SH-SY5Y (cell line): ENCODE results near the gene LAMTOR4.
A peak's percentile ranks its signal among the peaks of the same experiment; 100 is the strongest.

Source experiments
- GATA2 ChIP-seq: IDR thresholded peaks from 2 replicates; pipeline ENCODE4 v1.6.1; 2011; ENCODE audit warnings: mild to moderate bottlenecking, low read depth, low read length
- GATA3 ChIP-seq: IDR thresholded peaks from 2 replicates; pipeline ENCODE4 v1.6.1; 2011; ENCODE audit warnings: low read depth, mild to moderate bottlenecking, low read length, moderate library complexity

The LAMTOR4 gene

DNA sequence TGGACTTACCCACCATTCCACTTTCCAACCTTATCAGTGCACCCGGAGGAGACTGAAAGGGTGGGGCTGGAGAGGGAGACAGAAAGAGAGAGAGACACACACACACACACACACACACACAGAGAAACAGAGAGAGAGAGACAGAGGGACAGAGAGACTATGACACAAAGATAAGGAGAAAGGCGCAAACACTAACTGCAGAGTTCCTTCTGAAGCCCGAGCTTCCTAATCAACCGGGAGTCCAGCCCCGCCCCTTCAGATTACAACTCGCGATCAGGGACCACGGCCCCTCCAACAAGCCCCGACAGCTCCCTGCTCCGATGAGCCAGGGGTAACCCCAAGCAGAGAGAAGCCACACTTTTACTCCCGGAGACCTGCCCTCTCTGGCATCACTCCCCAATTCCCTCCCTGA, 19.2 kb downstream of the LAMTOR4 start:
- no peak for TF ChIP-seq GATA3
- peak; percentile 43; the same call in 1 of the 2 replicates for TF ChIP-seq GATA2

DNA sequence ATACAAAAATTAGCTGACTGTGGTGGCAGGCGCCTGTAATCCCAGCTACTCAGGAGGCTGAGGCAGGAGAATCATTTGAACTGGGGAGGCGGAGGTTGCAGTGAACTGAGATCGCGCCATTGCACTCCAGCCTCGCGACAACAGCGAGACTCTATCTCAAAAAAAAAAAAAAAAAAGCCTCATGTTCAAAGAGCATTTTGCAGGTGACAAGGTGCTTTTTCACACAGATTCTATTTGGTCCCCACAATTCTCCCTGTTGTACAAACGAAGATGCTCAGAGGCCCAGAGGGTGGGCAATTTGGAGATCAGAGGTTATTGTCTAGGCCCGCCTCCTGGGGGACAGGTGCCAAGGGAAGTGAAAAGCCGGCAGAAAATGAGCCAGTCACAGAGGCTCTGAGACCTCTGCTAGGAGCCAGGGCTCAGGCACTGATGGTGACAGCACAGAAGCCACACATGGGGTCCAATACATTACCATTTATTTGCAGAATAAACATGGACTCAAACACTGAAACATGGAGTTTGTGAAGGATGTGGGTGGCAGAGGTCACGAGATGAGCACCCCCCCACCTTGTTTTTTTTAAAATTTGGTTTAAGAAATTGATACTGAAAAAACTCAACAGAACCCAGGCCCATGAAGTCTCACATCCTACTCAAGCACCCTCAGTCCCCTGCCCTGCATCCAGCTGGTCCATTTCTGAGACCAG, 20.6 kb downstream of the LAMTOR4 start:
- TF ChIP-seq GATA3 (no peak), GATA2 (no peak)

DNA sequence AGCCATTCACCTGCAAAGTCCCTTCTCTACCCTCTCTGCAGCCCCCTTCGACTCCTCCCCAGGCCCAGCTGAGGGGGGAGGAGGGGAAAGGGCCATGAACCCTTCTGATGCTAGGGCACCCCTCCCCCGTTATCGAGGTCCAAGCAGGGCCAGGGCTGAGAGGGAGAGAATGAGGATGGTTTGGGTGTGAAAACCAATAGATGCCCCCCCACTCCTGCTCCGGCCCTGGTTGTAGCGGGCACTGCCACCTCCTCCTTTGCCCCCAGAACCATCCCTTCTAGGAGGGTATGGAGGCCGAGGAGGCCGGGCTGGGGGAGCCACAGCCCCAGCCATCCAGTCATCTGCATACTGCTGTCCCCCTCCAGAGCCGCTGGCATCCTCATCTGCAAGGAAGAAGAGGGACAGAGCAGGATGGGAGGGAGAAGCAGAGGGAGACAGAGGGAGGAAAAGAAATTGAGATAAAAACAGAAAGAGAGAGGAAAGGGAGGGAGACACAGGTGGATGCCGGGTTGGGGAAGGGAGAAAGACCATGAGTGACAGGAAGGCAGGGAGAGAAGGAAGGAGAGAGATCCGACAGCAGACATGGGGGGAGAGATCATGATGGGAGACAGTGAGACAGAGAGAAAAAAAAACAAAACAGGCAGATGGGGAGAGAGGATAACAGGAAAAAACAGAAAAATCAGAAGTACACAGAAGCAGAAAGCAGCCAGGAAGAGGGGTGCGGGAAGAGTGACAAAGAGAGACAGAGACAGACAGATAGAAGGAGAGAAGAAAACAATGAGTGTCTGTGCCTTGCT, 21.6 kb downstream of the LAMTOR4 start:
- TF ChIP-seq GATA2 (no peak), GATA3 (no peak)

DNA sequence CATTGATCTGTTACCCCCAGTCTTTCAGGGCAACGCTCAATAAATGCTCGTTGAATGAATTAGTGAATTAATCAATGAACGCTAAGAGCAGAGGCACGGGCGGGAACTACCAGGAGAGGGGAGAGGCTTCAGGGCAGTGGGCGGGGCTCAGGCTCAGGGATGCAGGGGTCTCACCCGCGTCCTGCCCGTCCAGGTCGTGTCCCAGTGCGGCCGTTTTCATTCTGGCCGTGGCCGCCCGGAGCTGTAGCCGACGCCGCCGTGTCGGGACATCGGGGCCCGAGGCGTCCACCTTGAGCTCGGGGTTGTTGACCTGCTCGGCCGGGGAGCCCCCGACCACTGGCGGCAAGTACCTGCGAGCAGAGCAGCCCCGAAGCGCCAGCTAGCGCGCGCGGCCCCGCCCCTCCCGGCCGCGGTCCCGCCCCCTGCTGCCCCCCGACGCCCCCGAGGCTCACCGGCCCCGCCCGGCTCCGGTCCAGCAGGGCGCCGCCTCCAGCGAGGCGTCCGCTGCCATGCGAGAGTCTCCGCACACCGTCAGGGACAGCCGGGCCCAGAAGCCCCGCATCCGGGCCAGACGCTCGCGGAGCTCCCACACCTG, 22.5 kb downstream of the LAMTOR4 start:
- no peak for TF ChIP-seq GATA3
- no peak for TF ChIP-seq GATA2

DNA sequence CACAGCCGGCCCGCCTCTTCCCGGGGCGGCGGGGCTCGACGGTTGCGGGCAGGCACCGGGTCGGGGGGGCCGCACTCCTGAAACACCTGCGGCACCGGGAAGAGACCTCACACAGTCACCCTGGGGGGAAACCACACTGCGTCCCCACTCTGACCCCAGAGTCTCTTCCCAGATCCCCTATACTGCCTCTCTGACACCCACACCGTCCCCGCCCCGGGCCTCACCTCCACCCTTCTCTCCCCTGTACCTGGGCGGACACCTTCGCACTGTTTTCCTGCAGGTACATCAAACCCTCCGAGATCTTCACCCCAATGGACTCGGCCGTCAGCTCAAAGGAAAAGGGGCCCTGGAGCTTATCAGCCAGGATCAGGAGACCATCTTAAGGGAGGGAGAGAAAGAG, 23.1 kb downstream of the LAMTOR4 start:
- no peak for TF ChIP-seq GATA3
- TF ChIP-seq GATA2 = no peak

DNA sequence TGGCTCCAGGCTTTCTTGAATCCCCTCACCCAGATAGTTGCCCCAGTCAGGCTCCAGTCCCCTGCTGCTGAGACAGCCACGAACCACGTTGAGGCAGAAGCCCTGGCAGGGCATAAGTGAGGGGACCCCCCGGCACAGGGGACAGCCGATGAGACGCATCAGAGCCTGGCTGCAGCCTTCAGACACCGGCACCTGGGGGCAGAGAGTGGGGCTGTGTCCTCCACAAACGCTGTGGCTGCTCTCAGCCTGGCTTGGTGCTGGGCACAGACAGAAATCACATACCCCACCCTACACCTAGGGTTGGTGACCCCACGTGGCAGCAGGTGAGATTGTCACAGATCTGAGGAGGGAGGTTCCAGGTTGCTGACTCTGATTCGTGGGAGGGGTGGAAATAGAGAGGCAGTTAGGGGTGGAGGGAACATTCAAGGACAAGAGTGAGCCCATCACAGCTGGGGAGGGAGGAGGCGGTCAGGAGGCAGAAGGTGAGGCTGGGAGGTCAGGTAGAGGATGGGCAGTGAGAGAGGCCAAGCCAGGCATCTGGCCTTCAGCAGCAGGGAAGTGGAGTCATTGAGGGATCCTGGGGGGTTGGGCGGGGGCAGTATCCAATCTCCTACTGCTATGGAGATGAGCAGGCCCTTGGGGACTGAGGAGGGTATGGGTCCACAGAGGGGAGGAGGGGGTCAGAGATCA, 25.2 kb downstream of the LAMTOR4 start:
- TF ChIP-seq GATA3 (no peak), GATA2 (no peak)

DNA sequence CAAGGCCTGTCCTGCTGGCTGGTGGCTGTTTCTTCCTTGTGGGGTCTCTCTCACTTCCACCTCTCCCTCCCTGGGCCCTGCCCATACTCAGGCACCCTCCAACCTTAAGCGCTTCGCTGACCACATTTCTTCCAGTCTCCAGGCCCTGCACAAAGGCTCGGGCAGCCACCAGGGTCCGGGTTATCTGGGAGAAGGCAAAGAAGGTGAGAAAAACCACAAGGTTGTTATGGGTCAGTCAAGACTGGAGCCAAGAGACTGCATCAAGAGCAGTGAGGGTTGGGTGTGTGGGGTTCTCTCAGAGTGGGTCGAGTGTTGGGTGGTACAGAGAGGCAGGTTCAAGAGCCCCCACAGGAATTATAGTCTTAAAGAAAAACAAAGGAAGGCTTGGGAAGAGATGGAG, 25.9 kb downstream of the LAMTOR4 start:
- TF ChIP-seq GATA2 = no peak
- TF ChIP-seq GATA3 = no peak

DNA sequence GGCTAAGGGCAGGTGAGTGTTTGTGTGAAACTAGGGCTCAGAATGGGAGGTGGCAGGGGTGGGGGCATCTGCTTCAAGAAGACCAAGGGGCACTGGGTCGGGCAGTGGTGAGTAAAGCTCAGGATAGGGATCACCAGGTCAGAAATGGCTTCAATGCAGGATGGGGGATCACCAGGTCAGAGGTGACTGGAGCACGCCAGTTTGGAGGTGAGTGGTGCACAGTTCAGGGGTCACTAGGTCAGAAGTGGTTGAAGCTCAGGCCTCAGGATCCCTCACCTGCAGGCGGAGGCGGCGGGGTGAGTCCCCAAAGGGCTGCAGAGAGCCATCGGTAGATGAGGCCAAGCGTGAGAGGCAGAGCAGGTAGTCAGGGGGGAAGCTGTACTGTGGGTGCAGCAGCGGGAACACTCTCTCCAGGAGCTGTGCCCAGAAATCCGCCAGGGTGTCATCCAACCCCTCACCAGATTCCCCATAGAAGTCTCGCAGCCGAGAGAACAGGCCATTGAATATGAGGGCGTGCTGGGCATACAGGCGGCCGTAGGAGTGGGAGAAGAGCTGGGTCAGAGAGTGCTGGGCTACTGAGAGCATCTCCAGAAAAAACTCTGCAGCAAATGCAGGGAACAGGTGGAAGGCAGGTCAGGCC, 26.7 kb downstream of the LAMTOR4 start:
- TF ChIP-seq GATA2 (no peak), GATA3 (no peak)

DNA sequence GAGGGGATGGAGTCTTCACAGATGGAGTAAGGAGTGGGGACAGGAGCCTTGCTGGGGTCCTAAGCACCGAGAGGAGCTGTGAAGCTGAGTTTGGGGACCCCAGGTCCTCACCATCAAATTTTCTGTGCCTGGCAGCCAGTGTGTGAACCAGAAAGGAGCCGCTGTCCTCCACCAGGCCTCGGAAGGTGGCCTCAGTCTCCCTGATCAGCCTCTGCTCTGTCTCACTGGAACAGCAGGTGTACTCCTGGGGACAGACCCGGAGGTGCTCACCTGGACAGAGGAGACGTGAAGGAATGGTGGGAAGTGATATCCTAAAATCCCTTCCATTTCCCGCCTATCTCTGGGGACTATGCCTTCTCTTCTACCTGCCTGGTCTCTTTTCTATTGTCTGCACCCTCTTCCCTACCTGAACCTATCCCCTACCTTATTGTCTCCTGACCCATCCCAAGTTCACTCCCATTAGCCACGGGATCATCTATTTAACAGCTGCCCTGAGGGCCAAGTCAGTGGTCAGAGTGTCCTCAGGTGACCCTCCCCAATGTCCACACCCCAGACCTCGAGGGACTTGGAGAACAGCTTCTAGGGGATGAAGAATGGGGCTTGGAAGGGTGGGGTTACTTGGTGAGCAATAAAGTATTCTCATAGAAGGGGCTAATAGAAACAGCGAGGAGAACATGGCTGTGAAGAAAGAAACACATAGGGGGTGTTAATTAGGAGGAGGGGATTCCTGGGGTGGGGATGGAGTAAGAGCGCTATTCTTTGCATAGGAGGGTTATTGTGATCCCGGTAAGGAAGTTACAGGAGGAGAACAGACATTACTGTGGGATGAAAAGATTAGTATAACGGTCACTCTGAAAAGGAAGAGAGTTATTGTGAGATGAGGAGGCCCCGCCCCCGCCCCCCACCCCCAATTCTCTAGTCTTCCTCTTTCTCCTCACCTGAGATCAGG, 27.7 kb downstream of the LAMTOR4 start:
- TF ChIP-seq GATA2 (no peak), GATA3 (no peak)

DNA sequence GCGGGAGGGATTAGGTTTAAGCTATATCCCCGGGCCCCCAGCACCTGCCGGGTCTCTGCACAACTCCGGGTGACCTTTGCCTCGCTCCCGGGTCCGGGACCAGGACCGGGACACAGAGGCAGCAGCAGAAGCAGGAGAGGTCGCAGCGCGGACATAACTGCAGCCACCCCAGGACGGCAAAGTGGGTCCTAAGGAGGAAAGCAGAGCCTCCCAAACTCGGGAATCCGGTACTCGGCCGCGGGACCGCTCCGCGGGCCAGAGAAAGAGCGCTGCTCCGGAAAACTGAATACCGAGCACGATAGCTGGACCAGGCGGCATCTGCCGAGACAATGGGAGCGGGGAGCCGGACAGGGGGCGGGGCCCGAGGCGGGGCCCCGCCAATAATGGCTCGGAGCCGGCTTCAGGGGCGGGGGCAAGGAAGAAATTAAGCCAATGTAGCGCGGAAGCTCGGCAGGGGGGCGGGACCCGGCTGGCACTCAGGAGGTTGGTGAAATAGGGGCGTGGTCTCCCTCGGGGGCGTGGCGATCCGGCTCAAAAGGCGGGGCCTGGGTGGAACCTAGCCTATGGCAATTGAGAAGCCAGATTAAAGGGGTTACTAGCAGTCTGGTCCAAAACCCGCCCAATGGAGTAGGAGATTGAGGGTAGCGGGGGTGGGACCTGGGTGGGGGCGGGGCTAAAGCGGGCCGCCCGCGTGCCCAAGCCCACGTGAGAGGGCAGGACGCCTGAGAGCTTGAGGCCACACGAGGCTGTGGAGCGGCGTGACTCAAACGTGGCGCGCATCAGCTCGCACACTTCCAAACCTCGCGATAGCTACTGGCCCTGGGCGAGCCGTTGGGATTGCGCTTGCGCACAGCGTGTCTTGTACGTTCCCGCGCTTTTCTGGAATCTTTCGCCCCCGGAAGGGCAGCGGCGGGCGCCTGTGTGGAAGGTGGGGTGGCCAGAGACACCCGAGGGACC, 28.6 kb downstream of the LAMTOR4 start, which contains the start of the genes GPC2 and STAG3:
Gene GPC2, minus strand, starts transcription at position 337 of the 957 bp plus-strand sequence. Its CDS starts 182 bp downstream, at position 155.
Gene STAG3, plus strand, starts transcription at position 874 of the 957 bp plus-strand sequence. CDS start 2,639 bp downstream, outside the sequence.
- TF ChIP-seq GATA2 (no peak), GATA3 (no peak)

DNA sequence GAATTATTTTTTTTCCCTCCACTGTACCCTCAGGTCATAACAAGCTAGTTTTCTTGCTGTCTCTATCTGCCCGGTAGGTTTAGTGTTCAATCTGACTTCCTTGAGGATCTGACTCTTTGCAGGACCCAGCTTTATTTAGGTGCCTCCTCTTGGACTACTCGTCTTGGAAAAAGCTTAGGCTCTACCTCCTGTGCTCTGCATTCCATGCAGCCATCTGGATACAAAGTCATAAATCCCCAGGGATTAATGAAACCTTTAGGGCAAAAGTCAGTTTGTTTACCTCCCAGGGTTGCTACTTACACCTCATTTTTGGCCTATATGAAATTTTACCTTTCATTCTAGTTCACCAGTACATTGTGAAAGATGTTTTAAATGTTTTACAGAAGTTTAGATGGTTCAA, 37.0 kb downstream of the LAMTOR4 start:
- TF ChIP-seq GATA2 = no peak

DNA sequence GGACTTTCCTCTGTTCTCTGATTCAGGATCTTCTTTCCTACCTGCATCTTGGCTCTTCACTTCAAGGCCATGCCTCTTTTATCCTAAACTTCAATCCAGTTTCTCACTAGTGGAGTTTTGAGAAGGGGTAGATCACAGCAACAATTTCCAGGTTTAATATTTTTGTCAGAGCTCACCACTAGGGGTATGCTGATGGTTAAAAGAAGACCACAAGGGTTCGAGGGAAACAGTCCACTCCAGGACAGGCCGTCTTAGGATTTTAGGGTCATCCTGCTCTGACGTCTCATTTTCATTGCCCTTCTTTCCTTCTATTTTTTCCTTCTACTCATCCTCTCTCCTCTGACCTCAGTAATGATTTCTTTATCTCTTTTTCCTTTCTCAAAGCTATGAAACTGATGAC, 40.3 kb downstream of the LAMTOR4 start:
- TF ChIP-seq GATA3 = no peak
- no peak for TF ChIP-seq GATA2
